GM12865 (cell line): ENCODE measurements around the gene CACNA2D4.

Experiments used
- DNase-seq: peaks from one replicate; pipeline ENCODE4 v3.0.0; 2010; ENCODE audit warnings: low read depth
- H3K4me3 ChIP-seq: 2 replicates; pipeline ENCODE4 v1.5.1; 2011; ENCODE audit warnings: mild to moderate bottlenecking, low read depth, low read length, control low read depth
- TF ChIP-seq, protein P1 (sequence below): IDR thresholded peaks from 2 replicates; pipeline ENCODE4 v1.5.1; 2011; ENCODE audit warnings: low read length, control low read depth, low read depth, inconsistent platforms; ENCODE audit not compliant: insufficient read depth; ENCODE audit errors: missing control alignments

CACNA2D4 gene

DNA sequence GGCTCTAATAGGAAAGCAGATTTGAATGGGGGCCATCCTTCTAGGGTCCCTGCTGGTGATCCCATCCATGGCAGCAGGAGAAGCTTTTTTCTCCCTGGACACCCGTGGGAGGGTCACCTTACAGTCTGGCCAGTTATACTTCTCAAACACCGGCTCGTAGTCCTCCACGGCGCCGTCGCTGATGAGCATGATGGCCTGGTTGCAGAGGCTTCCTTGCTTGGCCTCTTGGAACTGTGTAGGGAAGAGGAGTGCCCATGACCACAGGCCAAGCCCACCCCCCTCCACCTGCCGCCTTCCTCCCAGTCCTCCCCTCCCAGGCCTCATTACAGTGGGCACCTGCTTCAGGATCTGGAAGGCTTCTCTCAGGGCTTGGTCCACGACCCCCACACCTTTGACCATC lies 33.8 kb downstream of the CACNA2D4 start:
- DNase-seq, result no peak
- TF ChIP-seq, protein P1, sequence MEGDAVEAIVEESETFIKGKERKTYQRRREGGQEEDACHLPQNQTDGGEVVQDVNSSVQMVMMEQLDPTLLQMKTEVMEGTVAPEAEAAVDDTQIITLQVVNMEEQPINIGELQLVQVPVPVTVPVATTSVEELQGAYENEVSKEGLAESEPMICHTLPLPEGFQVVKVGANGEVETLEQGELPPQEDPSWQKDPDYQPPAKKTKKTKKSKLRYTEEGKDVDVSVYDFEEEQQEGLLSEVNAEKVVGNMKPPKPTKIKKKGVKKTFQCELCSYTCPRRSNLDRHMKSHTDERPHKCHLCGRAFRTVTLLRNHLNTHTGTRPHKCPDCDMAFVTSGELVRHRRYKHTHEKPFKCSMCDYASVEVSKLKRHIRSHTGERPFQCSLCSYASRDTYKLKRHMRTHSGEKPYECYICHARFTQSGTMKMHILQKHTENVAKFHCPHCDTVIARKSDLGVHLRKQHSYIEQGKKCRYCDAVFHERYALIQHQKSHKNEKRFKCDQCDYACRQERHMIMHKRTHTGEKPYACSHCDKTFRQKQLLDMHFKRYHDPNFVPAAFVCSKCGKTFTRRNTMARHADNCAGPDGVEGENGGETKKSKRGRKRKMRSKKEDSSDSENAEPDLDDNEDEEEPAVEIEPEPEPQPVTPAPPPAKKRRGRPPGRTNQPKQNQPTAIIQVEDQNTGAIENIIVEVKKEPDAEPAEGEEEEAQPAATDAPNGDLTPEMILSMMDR, result no peak
- H3K4me3 ChIP-seq, result no peak overlapping the region

DNA sequence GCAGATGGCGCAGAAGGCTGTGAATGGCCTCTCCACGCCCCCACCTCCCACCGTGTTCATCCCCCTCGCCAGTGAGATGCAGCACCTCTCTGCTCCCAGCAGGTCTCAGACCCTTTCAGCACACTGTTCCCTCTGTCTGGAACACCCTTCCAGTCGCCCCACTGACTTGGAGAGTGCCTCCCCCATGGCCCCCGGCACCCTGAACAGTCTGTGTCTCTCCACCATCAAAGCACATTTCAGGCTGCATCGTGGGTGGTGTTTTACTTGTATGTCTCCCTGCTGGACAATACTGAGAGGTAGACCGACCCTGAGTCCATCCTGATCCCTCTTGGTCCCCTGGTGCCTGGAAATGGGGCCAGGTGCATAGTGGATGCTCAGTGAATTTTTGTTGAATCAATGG lies 34.9 kb downstream of the CACNA2D4 start:
- TF ChIP-seq, protein P1, result no peak
- no peak for DNase-seq
- no peak overlapping the region for H3K4me3 ChIP-seq

GRCh38 chr12:1882850-1883470 lies 35.5 kb downstream of the CACNA2D4 start:
- TF ChIP-seq, protein P1, result no peak
- DNase-seq, result no peak
- H3K4me3 ChIP-seq, result no peak overlapping the region

GRCh38 chr12:1882405-1882804 lies 36.0 kb downstream of the CACNA2D4 start:
- TF ChIP-seq, protein P1, result no peak
- DNase-seq, result no peak

GRCh38 chr12:1881936-1882335 lies 36.5 kb downstream of the CACNA2D4 start:
- no peak for DNase-seq
- TF ChIP-seq, protein P1, result no peak
- no peak overlapping the region for H3K4me3 ChIP-seq

More at GRCh38 chr12:1882405-1882804, 36.0 kb downstream of the CACNA2D4 start:
- H3K4me3 ChIP-seq, result no peak overlapping the region

DNA sequence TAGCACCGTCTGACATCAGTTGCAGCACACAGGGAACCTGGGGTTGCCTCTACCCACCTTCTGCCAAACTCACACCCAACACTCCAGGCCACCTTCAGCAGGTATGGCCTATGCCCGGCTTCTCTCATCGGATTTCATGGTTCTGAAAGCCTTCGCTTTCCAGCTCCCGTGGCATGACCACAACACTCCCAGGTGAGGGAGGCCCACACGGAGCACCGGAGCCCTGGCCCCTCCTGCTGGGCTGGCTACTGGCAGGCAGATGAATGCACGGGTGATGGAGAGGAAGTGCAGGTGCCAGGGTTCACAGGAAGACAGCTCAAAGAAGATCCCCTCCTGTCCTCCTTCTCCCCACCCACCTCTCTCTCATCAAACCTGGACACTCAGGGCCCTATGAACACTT lies 37.2 kb downstream of the CACNA2D4 start:
- H3K4me3 ChIP-seq, result no peak overlapping the region
- no peak for DNase-seq
- TF ChIP-seq, protein P1, result no peak

- no peak for DNase-seq
- TF ChIP-seq, protein P1, result no peak
- no peak overlapping the region for H3K4me3 ChIP-seq
Measured at GRCh38 chr12:1880876-1881275, 37.6 kb downstream of the CACNA2D4 start.
